T-helper 1 cell (primary cell): ENCODE measurements around the gene ZFP36L2.

Experiments
- DNase-seq, 5 donors: peaks; one replicate each; pipeline ENCODE4 v3.0.0-alpha.2; 2012 to 2020

Gene ZFP36L2

DNA sequence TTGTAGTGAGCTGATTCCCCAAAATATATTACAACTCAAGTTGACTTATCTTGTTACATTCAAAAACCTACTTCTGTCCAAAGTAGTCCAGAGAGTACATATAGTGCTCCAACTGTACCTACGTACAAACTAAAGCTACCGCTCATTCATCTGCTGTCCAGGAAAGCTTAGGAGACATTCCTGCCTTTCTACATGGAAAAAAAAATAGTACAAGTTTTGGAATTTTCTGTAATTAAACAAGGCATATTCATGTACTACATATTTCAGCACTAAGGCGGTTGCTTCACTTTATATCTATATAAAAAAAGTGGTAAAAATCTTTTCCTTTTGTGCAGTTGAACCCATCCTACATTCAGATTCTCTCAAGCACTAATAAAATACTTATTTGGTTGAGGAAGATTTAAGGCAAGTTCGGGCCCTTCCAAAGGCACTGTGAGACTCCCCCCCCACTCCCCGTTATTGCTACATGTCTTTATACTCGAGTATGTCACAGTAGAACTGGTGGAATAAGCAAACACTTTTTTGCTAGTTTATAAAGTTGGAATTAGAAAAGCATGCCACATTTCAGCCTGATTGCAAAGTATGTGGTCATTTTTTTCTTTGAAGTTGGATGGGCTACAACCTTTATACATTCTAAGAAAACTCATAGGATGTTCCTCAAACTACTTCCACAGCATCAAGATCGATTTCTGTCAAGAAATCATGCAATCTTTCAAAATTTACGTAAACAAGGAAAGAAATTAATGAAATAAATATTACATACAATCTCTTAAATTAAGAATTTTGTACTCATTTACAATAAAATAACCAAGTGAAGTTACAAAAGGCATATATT is 3.7 kb downstream of the ZFP36L2 start:
- DNase-seq, result peak in 1 of 5 donors; percentile 25

DNA sequence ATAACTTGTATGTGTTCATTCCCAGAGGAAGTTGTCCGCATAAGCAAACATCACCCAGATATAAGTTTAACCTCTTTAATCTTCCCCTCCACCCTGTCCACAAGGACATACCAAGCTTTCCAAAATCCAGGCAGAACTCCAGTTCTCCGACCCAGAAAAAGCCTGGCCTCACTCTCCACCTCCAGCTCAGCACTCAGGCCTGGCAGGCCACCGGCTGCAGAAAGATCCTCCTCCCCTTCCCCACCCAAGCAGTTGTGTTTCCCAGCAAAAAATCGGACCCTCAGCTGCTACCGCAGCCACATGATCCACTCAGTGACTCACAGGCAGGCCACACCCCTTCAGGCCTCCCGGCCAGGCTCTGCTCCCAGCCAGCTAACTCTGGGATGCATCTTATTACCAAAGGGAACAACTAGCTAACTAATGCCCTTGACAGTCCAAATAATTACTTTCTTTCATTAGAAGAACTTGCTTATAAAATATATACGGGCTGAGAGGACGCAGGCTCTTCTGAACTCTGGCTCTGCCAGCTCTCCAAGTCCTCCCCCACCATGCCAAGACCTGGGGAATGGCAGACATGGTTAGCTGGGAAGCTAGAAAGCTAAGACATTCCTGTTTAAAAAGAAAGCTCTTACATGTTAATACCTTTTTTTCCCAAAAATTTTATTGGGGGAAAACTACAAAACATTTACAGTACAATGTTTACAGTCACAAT is 4.5 kb downstream of the ZFP36L2 start:
- peak in 3 of 5 donors; percentile 38 to 61 (median 41) for DNase-seq

DNA sequence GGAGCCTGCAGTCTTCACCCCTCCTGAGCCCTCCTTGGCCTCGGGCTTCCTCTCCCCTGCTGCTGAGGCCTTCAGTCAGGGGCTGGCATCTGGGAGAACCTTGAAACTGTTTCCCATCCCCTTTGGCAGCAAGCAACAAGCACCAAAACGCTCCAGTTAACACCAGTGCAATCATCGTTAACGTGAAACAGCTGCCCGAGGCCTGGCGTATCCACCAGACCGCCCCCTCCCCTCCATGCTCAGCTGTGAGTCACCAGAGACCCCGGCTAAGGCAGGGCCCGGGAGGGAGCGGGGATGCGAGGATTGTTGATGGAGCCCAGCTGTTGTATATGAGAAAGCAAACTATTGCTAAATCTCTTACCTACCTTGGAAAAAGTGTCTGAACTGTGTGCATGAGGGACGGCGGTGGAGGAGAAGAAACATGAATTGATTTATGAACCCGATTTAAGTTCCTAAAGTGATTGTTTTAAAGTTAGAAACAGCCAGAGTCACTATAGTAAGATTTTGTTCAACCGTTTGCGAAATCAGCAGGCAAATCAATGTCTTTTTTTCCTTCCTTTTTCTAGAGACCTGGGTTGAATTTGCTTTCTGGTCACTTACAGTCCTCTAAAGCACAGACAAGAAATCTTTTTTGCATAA is 5.2 kb downstream of the ZFP36L2 start:
- peak in 2 of 5 donors; percentile 25 to 33 for DNase-seq

DNA sequence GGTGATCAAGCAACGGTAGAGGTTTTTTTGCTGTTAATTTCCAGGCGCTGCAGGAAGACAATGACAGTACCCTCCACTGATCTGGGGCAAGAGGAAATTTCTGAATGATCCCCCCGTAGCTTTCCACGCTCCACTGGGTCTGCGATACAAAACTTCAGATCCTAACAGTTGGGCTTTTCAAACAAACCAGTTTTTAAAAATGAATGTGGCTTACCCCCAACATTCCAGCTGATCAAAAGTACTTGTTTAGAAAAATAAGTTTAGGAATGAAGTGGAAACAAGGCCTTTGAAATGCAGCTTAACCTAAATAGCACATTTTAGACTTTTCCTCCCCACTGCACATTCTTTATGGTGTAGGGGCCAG is 5.7 kb downstream of the ZFP36L2 start:
- no peak for DNase-seq

DNA sequence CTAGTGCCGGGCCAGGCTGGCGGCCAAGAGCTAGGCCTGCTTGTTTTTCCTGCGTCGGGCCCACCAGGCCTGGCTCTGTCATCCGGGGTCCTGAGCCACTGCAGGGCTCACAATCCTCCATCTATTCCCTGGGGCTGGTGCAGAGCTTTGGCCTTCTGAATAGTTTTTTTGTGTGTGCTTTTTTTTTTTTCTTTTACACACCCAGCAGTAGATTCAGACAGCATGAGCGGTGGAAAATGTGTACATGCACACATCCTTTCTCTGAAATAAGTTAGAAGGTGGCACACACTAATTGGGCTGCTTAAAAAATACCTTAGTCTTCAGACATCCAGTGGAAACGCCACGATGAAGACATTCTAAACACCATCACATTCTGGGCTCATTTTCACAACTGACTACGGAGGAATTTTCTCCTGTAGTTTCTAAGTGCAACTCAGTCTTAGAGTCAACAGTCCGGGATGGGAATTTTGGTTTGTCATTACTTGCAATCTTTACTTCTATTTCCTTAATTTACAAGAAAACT is 6.1 kb downstream of the ZFP36L2 start:
- DNase-seq, result no peak

DNA sequence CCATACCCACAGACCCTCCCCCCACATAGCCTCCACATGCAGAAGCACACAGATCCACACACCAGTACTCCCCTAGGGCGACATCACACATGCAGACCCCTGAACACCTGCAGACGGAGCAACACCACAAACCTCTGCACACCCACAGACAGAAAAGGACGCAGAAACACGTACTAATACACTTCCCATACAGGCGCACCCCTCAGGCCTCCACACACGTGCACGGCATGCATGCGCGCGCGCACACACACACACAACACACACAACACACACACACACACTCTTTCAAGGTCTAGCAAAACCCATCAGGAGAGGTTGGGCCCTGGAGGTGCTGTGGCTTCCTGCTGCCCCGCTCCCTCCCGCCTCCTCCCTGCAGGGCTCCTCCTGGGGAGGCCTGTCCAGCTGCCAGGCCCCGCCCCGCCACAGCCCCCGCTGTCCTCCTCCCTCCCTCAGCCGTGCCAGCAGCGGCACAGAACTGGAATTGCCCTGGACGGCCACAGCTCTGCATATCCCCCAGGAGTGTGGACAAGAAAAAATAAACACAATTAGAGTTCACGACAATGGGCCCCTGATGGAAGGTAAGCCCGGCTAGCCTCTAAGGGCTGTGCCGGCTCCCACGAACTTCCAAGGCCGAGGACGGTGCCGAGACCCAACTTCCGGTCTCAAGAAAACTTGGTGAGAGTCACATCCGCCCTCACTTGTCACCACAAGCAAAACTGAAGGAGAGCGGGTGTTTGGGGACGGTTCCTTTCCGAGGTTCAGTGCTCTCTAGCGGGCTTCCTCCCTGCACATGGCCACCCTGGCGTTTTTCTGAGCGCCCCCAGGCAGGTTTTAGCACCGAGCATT is 6.8 kb downstream of the ZFP36L2 start:
- DNase-seq, result peak; percentile 63 to 92 (median 73)

DNA sequence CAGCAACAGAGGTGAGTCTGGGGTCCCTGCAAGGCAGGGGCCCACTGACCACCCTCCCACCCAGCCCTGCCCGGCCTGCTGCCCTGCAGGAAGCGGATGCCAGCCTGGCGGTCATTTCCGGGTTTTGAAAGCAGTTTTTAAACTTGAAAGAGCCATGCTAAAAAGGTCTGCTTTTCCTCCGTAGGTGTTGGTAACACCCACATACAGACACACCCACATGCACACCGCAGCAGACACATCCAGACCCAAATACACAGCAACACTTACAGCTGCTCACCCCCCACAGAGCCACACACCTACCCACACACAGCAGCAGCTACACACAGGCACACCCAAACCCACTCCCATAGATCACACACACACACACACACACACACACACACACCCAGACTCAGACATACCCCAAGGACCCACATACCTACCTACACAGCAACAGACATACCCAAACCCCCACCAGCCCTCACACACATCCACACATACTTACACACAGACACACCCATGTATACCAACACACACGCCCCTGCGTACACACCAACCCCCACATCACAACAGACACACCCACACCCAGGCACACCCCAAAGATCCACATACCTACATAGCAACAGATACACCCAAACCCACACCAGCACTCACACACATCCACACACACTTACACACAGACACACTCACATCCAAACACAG is 7.6 kb downstream of the ZFP36L2 start:
- peak; percentile 64 to 93 (median 77) for DNase-seq

DNA sequence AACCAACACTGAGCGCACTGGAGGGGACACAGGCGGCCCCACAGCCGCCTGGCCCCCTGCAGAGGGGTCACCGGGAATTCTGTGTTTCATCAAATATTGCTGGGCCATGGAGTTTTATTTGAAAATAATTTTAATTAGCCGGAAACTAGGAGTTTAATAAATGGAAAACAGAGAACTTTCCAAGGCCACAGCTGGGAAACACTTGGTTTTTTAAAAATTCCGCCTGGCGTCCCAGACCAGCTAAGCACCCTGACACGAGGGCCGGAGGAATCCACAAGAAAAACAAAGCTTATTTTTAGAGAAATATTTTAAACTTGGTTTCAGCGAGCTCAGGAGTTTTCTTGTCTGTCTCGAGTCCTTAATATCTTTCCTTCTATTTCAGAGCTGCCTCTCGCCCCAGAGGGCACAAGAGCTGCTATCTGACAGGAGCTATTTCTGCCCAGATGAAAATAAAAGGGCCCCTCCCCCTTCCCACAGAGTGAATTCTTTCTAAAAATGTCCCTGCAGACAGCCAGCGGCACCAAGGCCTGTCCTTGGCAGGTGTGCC is 8.2 kb downstream of the ZFP36L2 start:
- no peak for DNase-seq

DNA sequence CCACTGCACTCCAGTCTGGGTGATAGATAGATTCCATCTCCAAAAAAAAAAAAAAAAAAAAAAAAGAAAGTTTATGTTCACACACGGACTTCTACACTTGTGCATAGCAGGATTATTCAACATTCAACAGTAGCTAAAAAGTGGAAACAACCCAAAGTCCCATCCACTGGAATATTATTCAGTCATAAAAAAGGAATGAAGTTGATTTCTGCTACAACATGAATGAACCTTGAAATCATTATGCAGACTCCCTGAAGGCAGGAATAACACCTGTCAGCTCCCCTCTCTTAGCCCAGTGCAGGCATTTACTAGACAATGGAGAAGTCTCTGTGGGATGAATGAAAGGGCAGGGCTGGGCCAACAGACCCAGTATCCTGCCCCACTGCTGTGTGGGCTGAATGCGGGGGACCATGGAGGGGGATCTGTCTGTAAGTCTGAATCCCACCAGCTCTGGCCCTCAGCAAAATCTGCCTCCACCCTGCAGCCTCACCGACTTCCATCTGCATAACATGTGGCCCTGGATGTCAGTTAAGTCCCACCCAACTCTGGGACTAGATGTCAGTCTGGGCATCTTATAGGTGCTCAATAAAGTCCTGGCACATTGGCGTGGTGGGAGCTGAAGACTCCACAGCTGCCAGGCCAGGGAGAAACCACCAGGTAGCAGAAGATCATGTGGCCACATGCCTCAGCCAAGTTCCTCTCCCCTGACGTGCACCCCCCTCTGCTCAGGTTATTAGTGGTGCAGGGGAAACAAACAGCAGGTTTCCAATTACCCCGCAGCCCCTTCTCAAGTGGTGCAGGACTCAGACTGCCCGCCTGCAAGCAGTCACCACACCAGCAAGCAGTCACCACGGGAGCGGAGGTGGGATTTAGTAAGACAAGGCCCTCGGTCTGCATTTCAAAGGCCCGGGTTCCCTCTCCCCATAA is 8.9 kb downstream of the ZFP36L2 start:
- no peak for DNase-seq

DNA sequence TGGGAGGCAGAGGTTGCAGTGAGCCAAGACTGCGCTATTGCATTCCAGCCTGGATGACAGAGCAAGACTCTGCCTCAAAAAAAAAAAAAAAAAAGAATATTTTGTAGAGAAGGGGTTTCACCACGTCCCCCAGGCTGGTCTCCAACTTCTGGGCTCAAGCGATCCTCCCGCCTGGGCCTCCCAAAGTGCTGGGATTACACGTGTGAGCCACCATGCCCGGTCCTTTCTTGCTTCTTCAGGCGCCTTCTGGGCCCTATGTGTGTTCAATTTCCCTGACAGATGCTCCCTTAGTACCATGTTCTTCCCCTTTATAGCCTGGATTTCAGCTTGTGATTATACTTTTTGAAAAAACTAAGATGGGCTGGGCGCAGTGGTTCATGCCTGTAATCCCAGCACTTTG is 9.8 kb downstream of the ZFP36L2 start:
- DNase-seq, result no peak

DNA sequence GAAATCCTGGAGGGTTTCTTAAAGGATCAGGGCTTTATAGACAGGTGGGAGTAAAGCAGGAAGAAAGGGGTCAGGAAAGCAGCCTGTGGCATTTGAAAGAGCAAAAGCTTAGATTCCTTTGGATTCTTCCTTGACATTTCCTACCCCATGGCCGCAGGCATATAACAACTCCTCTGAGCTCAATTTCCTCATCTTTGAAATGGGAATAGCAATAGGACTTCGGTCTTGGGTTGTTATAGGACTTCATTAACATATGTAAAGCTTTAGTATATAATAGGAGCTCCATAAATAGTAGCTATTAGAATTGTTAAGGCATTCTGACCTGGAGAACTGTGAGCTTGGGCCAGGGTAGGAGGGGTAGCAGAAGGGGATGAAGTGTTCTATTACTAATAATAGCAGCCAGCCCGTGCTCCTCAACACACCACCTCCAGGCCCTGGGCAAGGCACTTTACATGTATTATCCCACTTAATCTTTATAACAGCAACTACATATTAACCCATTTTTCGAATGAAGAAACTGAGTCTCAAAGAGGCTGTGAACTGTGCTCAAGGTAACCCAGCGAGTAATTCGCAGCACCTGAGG is 10.6 kb downstream of the ZFP36L2 start:
- DNase-seq, result no peak

DNA sequence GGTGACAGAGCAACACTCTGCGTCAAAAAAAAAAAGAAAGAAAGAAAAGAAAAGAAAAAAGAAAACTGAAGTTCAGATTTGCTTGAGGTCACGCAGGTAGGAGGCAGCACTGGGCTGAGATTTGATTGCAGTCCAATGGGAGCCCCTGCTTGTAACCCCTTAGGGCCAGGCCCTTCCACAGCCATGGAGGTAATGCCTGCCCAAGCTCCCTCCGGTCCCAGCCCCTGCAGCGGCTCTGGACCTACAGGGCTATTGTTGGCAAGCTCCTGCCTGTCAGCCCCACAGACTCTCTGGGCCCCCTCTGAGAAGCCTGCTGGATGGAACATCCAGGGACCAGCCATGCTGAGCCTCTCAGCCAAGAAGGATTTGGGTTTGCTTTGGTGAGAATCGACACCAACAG is 12.2 kb downstream of the ZFP36L2 start:
- no peak for DNase-seq

DNA sequence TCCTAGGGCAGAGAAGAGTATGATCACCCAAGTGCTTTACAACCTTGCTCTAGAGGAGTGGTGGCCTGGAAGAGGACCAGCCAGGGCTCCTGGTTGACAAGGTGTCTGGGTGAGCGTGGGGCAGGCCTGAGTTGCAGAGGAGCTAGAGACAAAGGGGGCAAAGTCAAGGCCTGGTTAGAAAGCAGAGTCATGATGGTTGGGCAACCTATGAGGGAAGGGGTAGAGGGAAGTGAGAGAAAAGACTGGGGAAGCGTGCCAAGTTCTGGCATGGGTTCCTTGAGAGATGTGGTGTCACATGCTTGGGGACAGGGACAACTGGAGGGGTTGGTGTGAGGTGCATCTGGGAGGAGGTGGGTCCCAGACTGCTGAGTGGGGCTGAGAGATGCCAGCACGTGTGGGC is 13.5 kb downstream of the ZFP36L2 start:
- no peak for DNase-seq

DNA sequence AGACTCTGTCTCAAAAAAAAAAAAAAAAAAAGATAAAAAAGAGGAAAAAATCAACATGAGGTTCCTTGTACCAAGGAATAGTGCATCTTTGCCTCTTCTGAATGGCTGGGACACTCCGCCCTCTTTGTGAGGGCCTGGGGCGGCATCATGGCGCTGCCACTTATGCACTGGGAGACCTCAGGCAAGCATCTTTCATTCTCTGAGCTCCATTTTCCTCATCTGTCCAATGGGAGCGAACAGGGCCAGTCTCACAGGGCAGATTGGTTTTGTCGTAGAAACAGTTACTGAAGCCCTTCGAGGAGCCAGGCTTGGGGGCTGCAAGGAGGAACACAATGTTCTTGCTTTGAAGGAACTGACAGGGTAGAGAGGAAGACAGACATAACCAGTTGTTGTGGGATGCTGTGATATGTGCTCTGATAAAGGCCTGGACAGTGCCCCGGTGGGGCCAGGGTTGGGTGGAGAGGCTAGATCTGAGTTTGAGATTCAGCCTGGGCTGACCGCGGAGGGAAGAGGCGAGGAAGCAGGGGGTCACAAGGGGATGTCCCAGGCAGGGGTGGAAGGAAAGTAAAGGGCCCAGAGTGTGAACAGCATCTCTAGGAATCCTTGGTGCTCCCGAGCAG is 14.1 kb downstream of the ZFP36L2 start:
- DNase-seq, result no peak

DNA sequence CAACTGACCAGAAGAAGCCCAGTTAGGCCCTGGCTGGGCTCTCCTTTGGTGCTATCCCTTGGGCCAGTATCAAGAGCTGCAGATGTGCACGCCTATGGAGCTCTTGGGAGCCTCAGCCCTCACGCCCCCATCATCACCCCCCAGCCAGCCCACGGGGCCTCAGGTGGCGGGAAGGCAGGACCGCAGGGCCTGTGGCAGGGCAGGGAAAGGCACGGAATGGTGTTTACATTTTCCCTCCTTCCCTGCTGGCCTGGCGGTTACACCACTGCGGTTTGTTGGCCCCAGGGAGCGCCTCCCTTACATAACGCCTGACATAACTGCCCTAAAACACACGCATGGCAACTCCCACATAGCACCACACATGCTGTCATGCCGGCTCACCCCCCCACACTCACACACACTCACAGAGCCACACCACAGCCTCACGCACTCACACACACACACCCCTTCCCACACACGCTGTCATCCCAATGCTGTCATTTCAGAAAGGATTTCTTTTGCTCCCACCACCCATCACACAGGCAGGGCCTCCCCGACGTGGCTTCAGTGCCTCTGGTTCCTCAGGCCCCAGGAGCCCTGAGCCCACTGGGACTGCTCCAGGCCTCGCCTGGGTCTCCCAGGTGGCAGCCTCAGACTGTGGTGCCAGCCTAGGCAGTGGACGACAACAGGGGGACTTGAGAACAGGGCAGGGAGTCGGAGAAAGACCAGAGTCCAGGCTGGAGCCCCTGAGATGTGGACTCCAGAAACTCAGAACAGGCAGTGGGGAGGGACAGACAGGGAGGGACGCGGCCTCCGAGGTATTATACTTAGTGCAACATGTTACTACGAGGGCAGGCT is 15.7 kb downstream of the ZFP36L2 start:
- DNase-seq, result no peak

DNA sequence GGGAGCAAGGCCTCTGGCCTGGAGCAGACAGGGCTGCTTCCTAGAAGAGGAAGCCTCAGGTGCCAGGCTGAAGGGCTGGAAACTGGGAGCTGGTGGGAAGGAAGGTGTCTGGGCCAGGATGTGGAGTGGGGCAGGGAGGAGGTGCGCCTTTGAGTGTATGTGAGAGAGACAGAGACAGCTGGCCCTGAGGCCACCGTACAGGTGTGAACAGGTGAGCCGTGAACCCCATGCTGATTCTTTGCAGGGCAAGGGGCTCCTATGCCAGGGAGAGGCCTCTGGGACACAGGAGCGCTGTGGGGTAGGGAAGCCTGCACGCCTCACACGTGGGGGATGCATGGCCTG is 16.3 kb downstream of the ZFP36L2 start:
- no peak for DNase-seq

DNA sequence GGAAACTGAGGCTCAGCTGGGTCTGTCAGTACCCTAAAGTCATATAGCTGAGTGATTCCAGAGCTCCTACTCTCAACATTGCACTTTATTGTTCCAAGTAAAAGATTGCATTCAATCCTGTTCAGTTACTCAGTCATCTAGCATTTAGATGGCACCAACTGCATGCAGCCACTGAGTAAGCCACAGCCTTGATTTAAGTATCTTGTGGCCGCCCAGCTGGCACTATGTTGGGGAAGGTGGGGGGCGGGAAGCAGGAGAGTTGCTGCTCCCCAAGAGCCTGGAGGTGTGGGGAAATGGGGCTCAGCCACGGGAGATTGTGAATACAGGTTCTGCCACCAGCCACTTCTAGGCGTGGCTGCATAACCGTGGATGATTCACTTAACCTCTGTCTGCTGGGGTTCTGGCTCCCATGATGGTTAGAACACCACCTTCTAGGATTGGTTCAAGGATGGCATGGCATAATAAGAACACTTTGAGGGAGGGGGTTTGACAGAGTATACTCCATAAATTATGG is 17.1 kb downstream of the ZFP36L2 start:
- DNase-seq, result no peak

DNA sequence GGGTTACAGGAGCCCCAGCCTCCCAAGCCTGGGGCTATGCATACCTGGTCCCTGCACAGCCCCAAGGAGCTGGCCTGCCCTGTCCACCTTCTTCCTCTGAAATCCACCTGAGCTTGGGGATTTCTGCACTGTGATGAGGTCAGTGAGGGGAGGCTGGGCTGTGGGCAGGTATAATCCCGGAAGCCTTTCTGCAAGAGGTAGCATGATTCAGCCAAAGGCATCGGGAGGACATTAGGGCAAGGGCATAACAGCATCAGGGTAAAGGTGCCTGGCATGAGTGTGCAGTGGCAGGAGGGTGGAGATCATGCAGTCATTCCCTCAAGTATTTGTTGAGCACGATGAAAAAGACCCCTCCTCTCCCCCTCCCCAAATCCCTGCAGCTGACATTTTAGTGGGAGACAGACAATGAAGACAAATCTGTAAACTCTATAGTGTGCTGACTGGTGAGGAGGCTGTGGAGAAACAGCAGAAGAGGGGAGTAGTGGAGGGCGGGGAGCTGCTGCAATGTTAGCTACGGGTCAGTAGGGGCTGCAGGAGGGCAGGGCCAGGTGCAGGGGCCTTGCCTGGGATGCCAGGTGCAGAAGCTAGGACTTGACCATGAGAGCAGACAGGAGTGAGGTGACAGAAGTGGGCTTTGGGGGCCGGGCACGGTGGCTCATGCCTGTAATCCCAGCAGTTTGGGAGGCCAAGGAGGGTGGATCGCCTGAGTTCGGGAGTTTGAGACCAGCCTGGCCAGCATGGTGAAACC is 18.7 kb downstream of the ZFP36L2 start:
- DNase-seq, result no peak
